GM19240 (cell line): ENCODE measurements around the gene BCORL1.

ENCODE experiments used
- DNase-seq: peaks from one replicate; pipeline ENCODE4 v3.0.0; 2011; ENCODE audit warnings: low spot score; ENCODE audit not compliant: insufficient read length

BCORL1 gene

GRCh38 chrX:130094696-130095095 lies 112.3 kb downstream of the BCORL1 start:
- DNase-seq, result no peak

DNA sequence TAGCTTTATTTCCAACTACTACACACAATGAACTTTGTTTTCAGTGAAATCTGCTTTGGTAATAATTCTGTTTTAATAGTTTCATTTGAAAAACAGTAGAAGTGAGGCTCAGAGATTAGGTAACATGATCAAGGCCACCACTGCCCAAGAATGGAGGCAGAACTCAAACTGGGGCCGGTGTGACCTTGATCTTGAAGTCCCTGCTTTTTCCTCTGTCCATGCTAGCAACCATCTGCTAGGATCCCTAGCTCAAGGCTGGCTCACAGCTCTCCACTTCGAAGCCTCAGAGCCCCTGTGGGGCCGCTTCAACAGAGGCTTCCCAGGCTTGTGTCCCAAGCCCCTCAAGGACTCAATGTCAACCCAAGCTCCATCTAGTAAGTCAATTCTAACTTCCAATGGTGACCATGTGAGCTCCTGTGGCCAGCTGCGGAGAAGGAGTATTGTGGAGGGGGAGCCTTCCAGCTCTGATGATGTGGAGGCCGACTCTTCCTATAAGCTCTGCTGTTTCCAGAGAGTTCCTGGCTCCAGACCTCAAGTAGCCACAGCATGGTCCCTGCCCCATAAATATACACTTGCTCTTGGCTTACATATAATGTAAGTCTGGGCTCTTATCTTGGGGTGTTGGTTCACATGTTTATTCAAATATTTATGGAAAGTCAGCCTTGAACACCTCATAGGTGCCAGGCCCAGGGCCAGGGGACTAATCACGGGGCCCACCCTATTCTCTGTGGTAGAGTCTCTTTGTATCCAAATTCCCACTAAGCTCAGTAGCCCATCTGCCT lies 113.0 kb downstream of the BCORL1 start:
- no peak for DNase-seq

DNA sequence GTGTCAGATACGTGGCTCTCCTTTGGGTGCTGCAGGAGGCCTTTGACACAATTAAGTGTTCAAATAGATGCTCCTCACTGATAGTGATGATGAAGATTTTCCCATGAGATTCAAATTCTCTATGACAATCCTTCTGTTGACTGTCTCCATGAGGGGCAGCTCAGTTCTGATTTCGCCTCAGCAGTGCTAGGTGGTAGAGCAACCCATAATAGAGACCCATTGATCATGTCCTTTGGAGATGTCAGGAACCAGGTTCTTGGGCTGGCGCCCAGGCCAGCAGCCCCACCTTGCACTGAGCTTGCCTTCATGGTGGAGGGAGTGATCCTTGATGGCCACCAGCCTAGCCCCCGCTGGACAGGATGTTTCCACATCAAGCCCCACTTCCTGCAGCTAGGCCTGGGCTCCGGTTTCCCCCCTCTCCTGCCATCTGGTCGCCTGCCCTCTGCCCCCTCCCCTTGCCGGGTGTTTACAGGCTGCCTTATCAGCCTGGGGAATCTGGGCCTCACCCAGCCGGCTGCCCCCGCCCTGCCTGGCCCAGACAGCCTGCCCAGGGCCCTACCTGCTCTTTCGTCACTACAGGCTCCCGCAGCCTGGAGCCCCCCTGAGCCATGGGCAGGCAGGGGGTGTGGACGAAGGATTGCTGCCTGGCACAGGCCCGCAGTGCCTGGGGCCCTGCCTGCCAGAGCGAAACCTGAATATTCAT lies 115.2 kb downstream of the BCORL1 start:
- DNase-seq, result no peak

- no peak for DNase-seq
Measured at GRCh38 chrX:130098210-130098552, 115.7 kb downstream of the BCORL1 start.

DNA sequence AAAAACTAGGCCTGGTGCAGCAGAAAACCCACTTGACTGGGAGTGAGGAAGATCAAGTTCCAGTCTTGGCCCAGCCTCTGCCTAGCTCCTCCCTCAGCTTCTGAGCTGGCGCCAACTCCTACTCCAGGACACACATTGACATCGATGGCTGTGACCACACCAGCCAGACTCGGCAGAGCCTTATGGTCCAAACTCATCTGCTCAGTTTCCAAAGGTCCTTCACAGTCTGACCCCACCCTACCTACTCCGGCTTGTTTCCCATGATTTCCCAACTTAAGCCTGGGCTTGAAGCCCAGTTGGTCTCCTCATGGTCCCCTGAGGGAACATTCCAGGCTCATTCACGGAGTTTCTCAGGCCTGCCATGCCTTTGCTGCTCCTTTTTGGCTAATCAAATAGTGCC lies 117.7 kb downstream of the BCORL1 start:
- no peak for DNase-seq

DNA sequence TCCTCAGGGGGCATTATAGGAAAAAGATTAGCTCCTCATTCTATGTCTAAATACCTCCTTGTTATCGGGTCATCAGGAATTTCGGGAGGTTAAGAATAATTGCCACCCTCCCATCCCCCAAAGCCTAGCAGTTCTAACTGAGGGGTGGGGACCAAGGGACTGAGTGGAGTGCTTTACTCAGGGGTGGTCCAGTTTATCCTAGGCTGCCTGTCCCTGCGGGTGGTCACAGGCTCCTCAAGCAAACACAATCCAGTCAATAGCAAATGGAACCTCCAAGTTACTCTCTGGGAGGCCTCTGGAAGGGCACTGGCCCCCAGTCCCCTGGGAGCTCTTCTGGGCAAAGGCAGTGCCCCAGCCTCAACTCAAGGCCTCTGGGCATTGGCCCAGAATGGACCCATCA lies 121.2 kb downstream of the BCORL1 start:
- no peak for DNase-seq

- DNase-seq, result no peak
Measured at GRCh38 chrX:130105244-130105643, 122.8 kb downstream of the BCORL1 start.

DNA sequence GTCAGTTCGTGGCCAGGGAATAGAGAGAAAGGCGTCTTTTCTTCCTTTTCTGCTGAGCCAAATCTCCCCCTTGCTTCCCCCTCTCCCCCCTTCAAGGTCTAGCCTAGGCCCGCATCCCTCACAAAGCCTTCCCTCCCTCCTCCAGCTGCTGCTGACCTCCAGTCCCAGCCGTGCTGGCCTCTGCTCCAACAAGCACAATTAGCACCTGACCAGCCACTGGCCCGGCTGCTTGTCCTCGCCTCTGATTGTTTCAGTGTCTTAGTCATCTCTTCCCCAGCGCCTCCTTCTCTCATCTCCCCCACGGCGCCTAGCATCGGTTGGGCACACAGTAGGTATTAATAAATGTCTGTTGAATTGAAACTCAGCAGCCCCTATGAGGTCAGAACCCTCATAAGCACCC lies 123.6 kb downstream of the BCORL1 start:
- no peak for DNase-seq
